ENCODE results near the gene KCNN1. TPM values are rescaled to one million over a fixed set of nuclear protein-coding genes. Genes with fewer than 3 reads are reported as not detected.
"Not testable (repeated sequence)": the region's sequence is repeated elsewhere in the genome, so short reads cannot be mapped to it uniquely, and the experiment has no call there.

The KCNN1 gene
- total RNA-seq, 4 donors from 2014 or later: not detected

DNA sequence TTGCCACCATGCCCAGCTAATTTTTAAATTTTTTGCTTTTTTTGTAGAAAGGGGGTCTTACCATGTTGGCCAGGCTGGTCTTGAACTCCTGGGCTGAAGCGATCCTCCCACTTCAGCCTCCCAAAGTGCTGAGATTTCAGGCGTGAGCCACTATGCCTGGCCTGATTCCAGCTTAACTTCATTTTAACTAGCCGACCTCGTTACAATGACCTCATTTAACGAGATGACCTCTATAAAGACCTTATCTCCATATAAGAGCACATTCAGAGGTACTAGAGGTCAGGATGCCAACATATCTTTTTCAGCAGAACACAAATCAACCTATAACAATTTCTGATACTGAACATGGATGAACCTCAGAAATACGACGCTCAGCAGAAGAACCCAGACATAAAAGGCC lies 10.6 kb downstream of the KCNN1 start:
- no peak for TF ChIP-seq POLR2A (IDR thresholded peaks at IDR 0.05)
- TF ChIP-seq, protein P1, sequence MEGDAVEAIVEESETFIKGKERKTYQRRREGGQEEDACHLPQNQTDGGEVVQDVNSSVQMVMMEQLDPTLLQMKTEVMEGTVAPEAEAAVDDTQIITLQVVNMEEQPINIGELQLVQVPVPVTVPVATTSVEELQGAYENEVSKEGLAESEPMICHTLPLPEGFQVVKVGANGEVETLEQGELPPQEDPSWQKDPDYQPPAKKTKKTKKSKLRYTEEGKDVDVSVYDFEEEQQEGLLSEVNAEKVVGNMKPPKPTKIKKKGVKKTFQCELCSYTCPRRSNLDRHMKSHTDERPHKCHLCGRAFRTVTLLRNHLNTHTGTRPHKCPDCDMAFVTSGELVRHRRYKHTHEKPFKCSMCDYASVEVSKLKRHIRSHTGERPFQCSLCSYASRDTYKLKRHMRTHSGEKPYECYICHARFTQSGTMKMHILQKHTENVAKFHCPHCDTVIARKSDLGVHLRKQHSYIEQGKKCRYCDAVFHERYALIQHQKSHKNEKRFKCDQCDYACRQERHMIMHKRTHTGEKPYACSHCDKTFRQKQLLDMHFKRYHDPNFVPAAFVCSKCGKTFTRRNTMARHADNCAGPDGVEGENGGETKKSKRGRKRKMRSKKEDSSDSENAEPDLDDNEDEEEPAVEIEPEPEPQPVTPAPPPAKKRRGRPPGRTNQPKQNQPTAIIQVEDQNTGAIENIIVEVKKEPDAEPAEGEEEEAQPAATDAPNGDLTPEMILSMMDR (IDR thresholded peaks at IDR 0.05 in 4 of 5, conservative IDR thresholded peaks at IDR 0.05 in 1 of 5): no peak
- intact Hi-C loops (cut with DNase I; ENCODE audit: low total_unique reads): no loop called here
- H3K4me1 ChIP-seq: no peaks in the 10 kb centered on the region
- H3K4me3 ChIP-seq: no peak overlapping the region
- in situ Hi-C loops (cut with MboI; ENCODE audit: low sequenced_read_pairs in 4 of 4): loop anchor here in 1 of 4 donors (25.0 kb wide), 1 partner anchor 115 kb away; the partner anchor contains the start of genes RPL18A and SLC5A5
- ATAC-seq: no peak
- no peaks in the 10 kb centered on the region for H3K36me3 ChIP-seq
- H3K27me3 ChIP-seq: peaks cover 0 to 6% (median 3%) of the 10 kb centered on the region in 3 donors
- no peaks in the 10 kb centered on the region for H3K9me3 ChIP-seq
- no peak for DNase-seq
- no peak overlapping the region for H3K27ac ChIP-seq

DNA sequence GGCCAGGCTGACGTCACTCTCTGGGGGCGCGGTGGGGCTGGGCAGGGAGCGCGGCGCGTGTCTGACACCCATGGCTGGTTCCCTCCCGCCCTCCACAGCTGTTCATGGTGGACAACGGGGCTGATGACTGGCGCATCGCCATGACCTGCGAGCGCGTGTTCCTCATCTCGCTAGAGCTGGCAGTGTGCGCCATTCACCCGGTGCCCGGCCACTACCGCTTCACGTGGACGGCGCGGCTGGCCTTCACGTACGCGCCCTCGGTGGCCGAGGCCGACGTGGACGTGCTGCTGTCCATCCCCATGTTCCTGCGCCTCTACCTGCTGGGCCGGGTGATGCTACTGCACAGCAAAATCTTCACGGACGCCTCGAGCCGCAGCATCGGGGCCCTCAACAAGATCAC lies 14.7 kb downstream of the KCNN1 start:
- DNase-seq (no peak), ATAC-seq (no peak)
- Histone ChIP-seq H3K4me1 (no peaks in the 10 kb centered on the region), H3K27me3 (peaks cover 0 to 6% (median 5%) of the 10 kb centered on the region in 3 donors), H3K27ac (no peak overlapping the region), H3K4me3 (no peak overlapping the region), H3K36me3 (no peaks in the 10 kb centered on the region), H3K9me3 (no peaks in the 10 kb centered on the region)
- no peak for TF ChIP-seq POLR2A (IDR thresholded peaks at IDR 0.05)
- in situ Hi-C loops (cut with MboI; ENCODE audit: low sequenced_read_pairs in 4 of 4): loop anchor here in 1 of 4 donors (25.0 kb wide), 1 partner anchor 119 kb away; the partner anchor contains the start of genes RPL18A and SLC5A5
- intact Hi-C loops (cut with DNase I; ENCODE audit: low total_unique reads): no loop called here

DNA sequence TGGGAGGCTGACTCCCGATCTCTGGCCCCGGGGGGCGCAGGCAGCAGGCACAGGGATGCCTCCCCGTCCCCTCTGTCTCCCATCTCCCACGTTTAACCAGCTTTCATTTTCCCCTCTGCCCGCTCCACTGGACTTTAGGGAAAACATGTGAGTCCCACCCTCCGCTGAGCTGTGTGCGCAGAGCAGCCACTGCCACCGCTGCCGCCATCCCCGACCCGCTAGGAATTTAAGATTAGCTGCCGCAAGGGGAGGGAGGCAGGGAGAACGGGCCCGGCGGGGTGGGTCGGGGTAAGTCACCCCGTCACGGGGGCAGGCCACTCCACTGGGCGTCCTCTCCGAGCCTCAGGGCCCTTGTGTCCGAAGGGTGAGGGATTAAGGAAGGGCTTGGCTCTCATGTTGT lies 15.5 kb downstream of the KCNN1 start:
- TF ChIP-seq POLR2A (IDR thresholded peaks at IDR 0.05): no peak
- TF ChIP-seq, protein P1 (IDR thresholded peaks at IDR 0.05 in 4 of 5, conservative IDR thresholded peaks at IDR 0.05 in 1 of 5): no peak
- no peaks in the 10 kb centered on the region for H3K36me3 ChIP-seq
- DNase-seq (no peak), ATAC-seq (no peak)
- in situ Hi-C loops (cut with MboI; ENCODE audit: low sequenced_read_pairs in 4 of 4) (loop anchor here in 1 of 4 donors (25.0 kb wide), 1 partner anchor 120 kb away; the partner anchor contains the start of genes RPL18A and SLC5A5), intact Hi-C loops (cut with DNase I; ENCODE audit: low total_unique reads) (no loop called here)
- H3K4me1 ChIP-seq: no peaks in the 10 kb centered on the region
- no peak overlapping the region for H3K27ac ChIP-seq
- H3K4me3 ChIP-seq: no peak overlapping the region
- no peaks in the 10 kb centered on the region for H3K9me3 ChIP-seq
- H3K27me3 ChIP-seq: peaks cover 0 to 6% (median 5%) of the 10 kb centered on the region in 3 donors

DNA sequence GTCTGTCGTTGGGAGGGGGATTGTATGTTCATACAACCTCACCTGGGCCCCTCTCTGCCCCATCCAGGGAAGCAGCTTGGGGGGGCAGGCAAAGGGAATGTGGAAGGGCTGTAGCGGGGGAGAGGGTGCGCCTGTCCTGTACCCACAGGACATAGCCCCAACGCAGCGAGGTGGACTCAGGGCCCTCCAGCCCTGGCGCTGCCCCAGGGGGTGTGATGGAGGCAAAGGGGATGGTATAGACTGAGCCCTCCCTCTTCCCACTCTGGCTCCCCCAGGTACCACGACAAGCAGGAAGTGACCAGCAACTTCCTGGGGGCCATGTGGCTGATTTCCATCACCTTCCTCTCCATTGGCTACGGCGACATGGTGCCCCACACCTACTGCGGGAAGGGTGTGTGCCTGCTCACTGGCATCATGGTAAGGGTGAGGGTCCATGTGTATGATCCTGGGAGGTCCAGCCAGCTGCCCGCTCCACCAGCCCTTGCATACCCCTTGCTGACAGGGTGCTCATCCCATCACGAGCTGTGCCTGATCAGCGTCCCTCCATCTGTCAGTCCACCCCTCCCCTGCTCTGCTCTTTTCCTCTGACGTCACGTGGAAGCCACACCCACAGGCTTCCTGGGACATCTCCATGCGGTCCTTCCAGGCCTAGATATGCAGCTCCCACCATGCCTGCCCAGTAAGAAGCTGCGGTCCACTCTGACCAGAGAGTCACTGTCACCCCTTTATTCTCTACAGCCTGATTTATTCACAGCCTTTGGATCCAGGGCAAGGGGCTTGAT lies 18.3 kb downstream of the KCNN1 start:
- in situ Hi-C loops (cut with MboI; ENCODE audit: low sequenced_read_pairs in 4 of 4): loop anchor here in 1 of 4 donors (25.0 kb wide), 1 partner anchor 123 kb away; the partner anchor contains the start of genes RPL18A and SLC5A5
- TF ChIP-seq, protein P1 (IDR thresholded peaks at IDR 0.05 in 4 of 5, conservative IDR thresholded peaks at IDR 0.05 in 1 of 5): no peak
- no peak for TF ChIP-seq POLR2A (IDR thresholded peaks at IDR 0.05)
- no peaks in the 10 kb centered on the region for H3K36me3 ChIP-seq
- no peaks in the 10 kb centered on the region for H3K4me1 ChIP-seq
- no peak for DNase-seq
- H3K4me3 ChIP-seq: no peak overlapping the region
- intact Hi-C loops (cut with DNase I; ENCODE audit: low total_unique reads): no loop called here
- no peak overlapping the region for H3K27ac ChIP-seq
- H3K9me3 ChIP-seq: no peaks in the 10 kb centered on the region
- H3K27me3 ChIP-seq: peaks cover 0 to 6% (median 5%) of the 10 kb centered on the region in 3 donors
- no peak for ATAC-seq

DNA sequence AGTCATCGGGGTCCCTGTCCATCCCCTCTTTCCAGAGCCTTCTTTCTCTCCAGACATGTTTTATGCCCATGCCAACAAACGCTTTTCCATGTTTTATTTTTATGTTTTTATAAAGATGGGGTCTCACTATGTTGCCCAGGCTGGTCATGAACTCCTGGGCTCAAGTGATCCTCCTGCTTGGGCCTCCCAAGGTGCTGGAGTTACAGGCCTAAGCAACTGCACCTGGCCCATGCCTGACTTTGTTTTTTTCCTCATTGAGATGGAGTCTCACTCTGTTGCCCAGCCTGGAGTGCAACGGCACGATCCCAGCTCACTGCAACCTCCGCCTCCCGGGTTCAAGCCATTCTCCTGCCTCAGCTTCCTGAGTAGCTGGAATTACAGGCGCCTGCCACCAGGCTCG lies 19.7 kb downstream of the KCNN1 start:
- DNase-seq; H3K27ac ChIP-seq; ATAC-seq; intact Hi-C loops (cut with DNase I; ENCODE audit: low total_unique reads); H3K27me3 ChIP-seq; H3K4me3 ChIP-seq; H3K36me3 ChIP-seq; H3K4me1 ChIP-seq; H3K9me3 ChIP-seq: not testable (repeated sequence)
- in situ Hi-C loops (cut with MboI; ENCODE audit: low sequenced_read_pairs in 4 of 4): loop anchor here in 1 of 4 donors (25.0 kb wide), 1 partner anchor 124 kb away; the partner anchor contains the start of genes RPL18A and SLC5A5
